CD14-positive monocyte (primary cell): Measurements from ENCODE around the gene RFTN2. TPM values are rescaled to one million over a fixed set of nuclear protein-coding genes. Genes with fewer than 3 reads are reported as not detected.
"Not testable (repeated sequence)": the region's sequence is repeated elsewhere in the genome, so short reads cannot be mapped to it uniquely, and the experiment has no call there.

Source experiments
- DNase-seq, 3 donors: peaks; one replicate each; pipeline ENCODE4 v3.0.0-alpha.2; 2011 to 2022
- H2AFZ ChIP-seq: 2 replicates; pipeline ENCODE4 v1.6.0; 2012; ENCODE audit warnings: mild to moderate bottlenecking, low read depth, low read length, inconsistent platforms; ENCODE audit not compliant: insufficient read depth, poor library complexity, severe bottlenecking
- H3K27ac ChIP-seq, 2 donors: 1 replicate in 1 of 2; 2 replicates in 1 of 2; pipeline ENCODE4 v1.5.1; 2012 to 2013; ENCODE audit warnings: low read length in 2 of 2, control low read depth in 1 of 2, inconsistent platforms in 1 of 2, low read depth in 1 of 2, mild to moderate bottlenecking in 1 of 2
- H3K27me3 ChIP-seq, 2 donors: one replicate each; pipeline versions ENCODE4 v1.6.0 to v1.6.1; 2011 to 2013; ENCODE audit warnings: low read length in 2 of 2; ENCODE audit not compliant: control insufficient read depth in 2 of 2, insufficient read depth in 2 of 2
- H3K36me3 ChIP-seq, 2 donors: replicated peaks in 1 of 2; 1 replicate in 1 of 2; 2 replicates in 1 of 2; pipeline versions ENCODE4 v1.5.1 to v1.6.1; 2012 to 2013; ENCODE audit warnings: low read length in 2 of 2, control low read depth in 1 of 2, inconsistent platforms in 1 of 2, mild to moderate bottlenecking in 1 of 2; ENCODE audit not compliant: insufficient read depth in 2 of 2, control insufficient read depth in 1 of 2
- H3K4me1 ChIP-seq, 2 donors: 1 replicate in 1 of 2; 2 replicates in 1 of 2; pipeline versions ENCODE4 v1.5.1 to v1.6.1; 2012 to 2013; ENCODE audit warnings: low read length in 2 of 2, control low read depth in 1 of 2, inconsistent platforms in 1 of 2, mild to moderate bottlenecking in 1 of 2, moderate library complexity in 1 of 2; ENCODE audit not compliant: insufficient read depth in 2 of 2, control insufficient read depth in 1 of 2
- H3K4me2 ChIP-seq: replicated peaks from 2 replicates; pipeline ENCODE3; 2012; ENCODE audit warnings: low read length, moderate library complexity, mild to moderate bottlenecking; ENCODE audit not compliant: poor library complexity, severe bottlenecking; ENCODE audit errors: extremely low read depth
- H3K4me3 ChIP-seq, 3 experiments: fragments of 200-600 bp in 1 of 3; sonication (generic) in 1 of 3; replicated peaks in 1 of 3; 1 replicate in 2 of 3; 2 replicates in 1 of 3; pipeline ENCODE4 v1.5.1; 2011 to 2013; ENCODE audit warnings: low read length in 3 of 3, mild to moderate bottlenecking in 3 of 3, control low read depth in 2 of 3, low read depth in 2 of 3, inconsistent platforms in 1 of 3, moderate library complexity in 1 of 3
- H3K79me2 ChIP-seq: 2 replicates; pipeline ENCODE4 v1.6.0; 2012; ENCODE audit warnings: mild to moderate bottlenecking, control low read depth, inconsistent platforms, low read length, moderate library complexity; ENCODE audit not compliant: insufficient read depth
- H3K9ac ChIP-seq: 2 replicates; pipeline ENCODE4 v1.6.0; 2017; ENCODE audit warnings: low read length, mild to moderate bottlenecking; ENCODE audit not compliant: insufficient read depth, poor library complexity, severe bottlenecking
- H3K9me3 ChIP-seq, 2 donors: replicated peaks in 1 of 2; 1 replicate in 1 of 2; 2 replicates in 1 of 2; pipeline versions ENCODE4 v1.5.1 to v1.6.1; 2012 to 2013; ENCODE audit warnings: low read length in 2 of 2, control low read depth in 1 of 2; ENCODE audit not compliant: control insufficient read depth in 1 of 2, insufficient read depth in 1 of 2
- H4K20me1 ChIP-seq: 2 replicates; pipeline ENCODE4 v1.6.0; 2012; ENCODE audit warnings: mild to moderate bottlenecking, low read length, control low read depth, moderate library complexity; ENCODE audit not compliant: insufficient read depth
- H3K27ac Mint-ChIP-seq, 7 donors: one replicate each; pipeline ENCODE4 v1.8.0; 2020; ENCODE audit warnings: mild to moderate bottlenecking in 7 of 7, mixed read lengths in 7 of 7, moderate library complexity in 6 of 7, inconsistent platforms in 2 of 7
- H3K27me3 Mint-ChIP-seq, 3 donors: one replicate each; pipeline ENCODE4 v1.8.0; 2021 to 2022; ENCODE audit warnings: low read depth in 3 of 3, mild to moderate bottlenecking in 3 of 3, mixed read lengths in 3 of 3, moderate library complexity in 3 of 3, inconsistent platforms in 1 of 3
- H3K36me3 Mint-ChIP-seq, 2 donors: one replicate each; pipeline ENCODE4 v1.8.0; 2020; ENCODE audit warnings: mixed read lengths in 2 of 2, inconsistent platforms in 1 of 2, mild to moderate bottlenecking in 1 of 2
- H3K4me1 Mint-ChIP-seq: one replicate; pipeline ENCODE4 v1.8.0; 2020; ENCODE audit warnings: mild to moderate bottlenecking, mixed read lengths
- H3K4me3 Mint-ChIP-seq, 2 donors: one replicate each; pipeline ENCODE4 v1.8.0; 2020; ENCODE audit warnings: mild to moderate bottlenecking in 2 of 2, mixed read lengths in 2 of 2, moderate library complexity in 1 of 2
- H3K9me3 Mint-ChIP-seq, 7 donors: one replicate each; pipeline ENCODE4 v1.8.0; 2020 to 2022; ENCODE audit warnings: mixed read lengths in 7 of 7, mild to moderate bottlenecking in 6 of 7, moderate library complexity in 6 of 7, inconsistent platforms in 2 of 7
- CTCF ChIP-seq: fragments of 200-600 bp; IDR thresholded peaks from one replicate; pipeline ENCODE4 v1.8.0; 2022; ENCODE audit warnings: antibody characterized with exemption, mild to moderate bottlenecking
- WGBS: methylation state at CpG from one replicate; pipeline ENCODE4 v1.1.5; 2013; ENCODE audit warnings: missing lambda C conversion rate; ENCODE audit not compliant: insufficient coverage; 5-methylcytosine and 5-hydroxymethylcytosine counted together
- intact Hi-C, 2 donors: fragments of 100-400 bp; cut with micrococcal nuclease; formaldehyde crosslinking; loops; one replicate each; pipeline versions ENCODE4 v1.15.0 to v1.15.1; 2023
- polyA plus RNA-seq, 3 donors: library from polyadenylated mRNA; depleted of rRNA in 1 of 3; unstranded in 2 of 3; stranded (reverse) in 1 of 3; fragments of 300-500 nt in 2 of 3; fragments of >200 nt in 1 of 3; fragmentation: Illumina TruSeq in 2 of 3; gene quantifications; 1 replicate in 2 of 3; 2 replicates in 1 of 3; pipeline ENCODE4 v1.2.3, GENCODE V29; 2012 to 2021

RFTN2 gene
- polyA plus RNA-seq, 3 donors, result 0.02 TPM; not detected in 2

DNA sequence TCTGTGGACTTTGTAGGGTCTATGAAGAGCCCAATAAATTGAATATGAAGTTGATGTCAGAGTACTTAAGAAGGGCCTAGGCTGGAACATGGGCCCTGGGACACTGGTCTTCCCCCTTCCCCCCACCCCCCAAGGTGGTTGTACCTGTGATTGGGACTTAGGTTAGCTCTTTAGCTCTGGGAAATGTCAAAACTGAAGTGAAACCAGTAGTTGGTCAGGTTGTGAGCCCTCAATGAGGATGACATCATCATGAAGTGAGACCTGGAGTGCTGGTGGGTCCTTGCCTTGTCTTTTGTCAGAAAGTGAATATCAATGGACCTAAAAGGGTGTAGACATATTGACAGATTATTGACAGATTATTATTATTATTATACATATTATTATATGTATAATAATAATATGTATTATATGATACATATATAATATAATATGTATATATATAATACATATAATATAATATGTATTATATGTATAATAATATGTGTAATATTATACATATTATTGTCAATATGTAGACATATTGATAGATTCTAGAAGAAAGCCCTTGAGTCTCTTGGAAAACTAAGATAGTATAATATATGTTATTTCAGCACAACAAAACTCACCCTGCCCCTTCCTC is 35.1 kb upstream of the RFTN2 start:
- Mint-ChIP-seq H3K27ac (no peak overlapping the region), H3K9me3 (no peaks in the 10 kb centered on the region), H3K36me3 (peaks cover 9 to 15% of the 10 kb centered on the region in 2 donors), H3K4me1 (peaks cover 44% of the 10 kb centered on the region), H3K4me3 (no peak overlapping the region), H3K27me3 (peaks cover 0 to 2% (median 0%) of the 10 kb centered on the region in 3 donors)
- Histone ChIP-seq H3K4me3 (no peak overlapping the region), H3K9me3 (no peaks in the 10 kb centered on the region), H2AFZ (no peak overlapping the region), H3K4me2 (no peak overlapping the region), H3K4me1 (peaks cover 19 to 23% of the 10 kb centered on the region in 2 donors), H4K20me1 (peaks cover 3% of the 10 kb centered on the region), H3K36me3 (no peaks in the 10 kb centered on the region), H3K79me2 (peaks cover 31% of the 10 kb centered on the region), H3K27ac (no peak overlapping the region), H3K27me3 (no peaks in the 10 kb centered on the region), H3K9ac (no peak overlapping the region)
- no peak for TF ChIP-seq CTCF
- intact Hi-C loops, result no loop called here
- peak in 1 of 3 donors; percentile 7 for DNase-seq

GRCh38 chr2:197709140-197709539 is 33.8 kb upstream of the RFTN2 start:
- H3K27me3 Mint-ChIP-seq, DNase-seq, H3K9me3 ChIP-seq, H3K4me3 ChIP-seq, H3K36me3 ChIP-seq, H3K9ac ChIP-seq, H3K27ac ChIP-seq, H3K9me3 Mint-ChIP-seq, H3K4me2 ChIP-seq, H3K27ac Mint-ChIP-seq, H3K4me3 Mint-ChIP-seq, H4K20me1 ChIP-seq, H2AFZ ChIP-seq, H3K27me3 ChIP-seq: not testable (repeated sequence)
- peaks cover 48% of the 10 kb centered on the region for H3K4me1 Mint-ChIP-seq
- peaks cover 7 to 14% of the 10 kb centered on the region in 2 donors for H3K36me3 Mint-ChIP-seq
- 100% methylated on average over 4 of the region's 7 CpGs for WGBS
- intact Hi-C loops, result loop anchor here in 1 of 2 donors (10.0 kb wide), 3 partner anchors 76 to 254 kb away; partner anchors contain the start of genes BOLL, COQ10B and MOB4
- Histone ChIP-seq H3K79me2 (peaks cover 33% of the 10 kb centered on the region), H3K4me1 (peaks cover 24 to 31% of the 10 kb centered on the region in 2 donors)
